HG03060 (cell line): ENCODE measurements around the gene RAD51B.

Experiments
- ATAC-seq: cut with Tn5 transposase; IDR thresholded peaks from one replicate; pipeline ENCODE4 v1.9.1; 2021; ENCODE audit warnings: low read depth, moderate number of reproducible peaks; ENCODE audit not compliant: unreplicated experiment

Gene RAD51B

GRCh38 chr14:68486033-68486732, 666.6 kb downstream of the RAD51B start:
- no peak for ATAC-seq

GRCh38 chr14:68486809-68487208, 667.2 kb downstream of the RAD51B start:
- no peak for ATAC-seq

DNA sequence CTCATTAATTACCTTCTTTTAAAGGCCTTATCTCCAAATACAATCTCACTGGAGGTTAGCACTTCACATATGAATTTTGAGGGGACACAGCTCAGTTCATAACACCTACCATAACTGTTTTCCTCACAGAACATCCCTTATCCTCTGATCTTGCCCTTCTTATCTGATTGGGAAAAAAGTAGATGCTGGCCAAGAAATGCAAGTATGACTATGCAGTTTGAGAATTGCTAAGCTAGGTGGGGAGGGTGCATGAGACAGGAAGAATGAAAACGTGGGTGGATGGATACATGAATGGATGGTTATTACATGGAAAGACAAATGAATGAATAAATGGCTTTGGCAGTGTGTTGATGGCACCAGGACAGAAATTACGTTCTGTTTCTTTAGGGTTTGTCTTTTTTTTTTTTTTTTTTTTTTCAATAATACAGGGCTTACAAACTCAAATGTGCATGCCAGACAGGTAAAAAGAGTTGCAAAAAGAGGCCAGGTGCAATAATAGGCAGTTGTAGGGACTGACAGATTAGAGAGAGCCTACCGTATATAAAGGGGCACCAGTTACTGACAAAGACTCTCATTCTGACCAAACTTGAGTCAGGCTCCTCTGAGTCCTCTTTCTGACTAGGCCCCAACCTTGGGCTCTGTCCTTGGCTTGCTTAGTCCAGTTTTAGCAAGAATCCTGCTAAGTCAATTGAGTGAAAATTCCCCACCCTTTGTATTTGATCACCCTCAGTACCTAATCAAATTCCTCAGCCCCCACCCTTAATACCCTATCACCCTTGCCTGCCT, 668.4 kb downstream of the RAD51B start:
- ATAC-seq: no peak

DNA sequence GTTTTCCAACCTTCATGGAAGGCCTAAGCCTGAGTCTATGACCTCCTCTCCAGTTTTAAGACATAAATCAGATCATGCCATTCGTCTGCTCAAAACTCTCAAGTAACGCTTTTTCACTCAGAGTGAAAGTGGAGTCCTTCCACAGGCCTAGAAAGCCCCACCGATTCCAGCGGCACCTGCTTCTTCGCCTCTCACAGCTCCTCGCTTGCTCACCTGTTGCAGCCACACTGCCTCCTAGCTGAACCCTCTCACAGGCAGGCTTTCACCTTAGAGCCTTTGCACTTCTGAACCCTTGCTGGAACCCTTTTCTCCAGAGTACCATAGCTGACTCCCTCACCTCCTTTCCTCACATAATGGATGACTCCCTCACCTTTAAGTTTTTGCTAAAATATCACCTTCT, 672.2 kb downstream of the RAD51B start:
- no peak for ATAC-seq

- no peak for ATAC-seq
Measured at GRCh38 chr14:68492381-68493151, 673.0 kb downstream of the RAD51B start.

- no peak for ATAC-seq
Measured at GRCh38 chr14:68493152-68493911, 673.8 kb downstream of the RAD51B start.

DNA sequence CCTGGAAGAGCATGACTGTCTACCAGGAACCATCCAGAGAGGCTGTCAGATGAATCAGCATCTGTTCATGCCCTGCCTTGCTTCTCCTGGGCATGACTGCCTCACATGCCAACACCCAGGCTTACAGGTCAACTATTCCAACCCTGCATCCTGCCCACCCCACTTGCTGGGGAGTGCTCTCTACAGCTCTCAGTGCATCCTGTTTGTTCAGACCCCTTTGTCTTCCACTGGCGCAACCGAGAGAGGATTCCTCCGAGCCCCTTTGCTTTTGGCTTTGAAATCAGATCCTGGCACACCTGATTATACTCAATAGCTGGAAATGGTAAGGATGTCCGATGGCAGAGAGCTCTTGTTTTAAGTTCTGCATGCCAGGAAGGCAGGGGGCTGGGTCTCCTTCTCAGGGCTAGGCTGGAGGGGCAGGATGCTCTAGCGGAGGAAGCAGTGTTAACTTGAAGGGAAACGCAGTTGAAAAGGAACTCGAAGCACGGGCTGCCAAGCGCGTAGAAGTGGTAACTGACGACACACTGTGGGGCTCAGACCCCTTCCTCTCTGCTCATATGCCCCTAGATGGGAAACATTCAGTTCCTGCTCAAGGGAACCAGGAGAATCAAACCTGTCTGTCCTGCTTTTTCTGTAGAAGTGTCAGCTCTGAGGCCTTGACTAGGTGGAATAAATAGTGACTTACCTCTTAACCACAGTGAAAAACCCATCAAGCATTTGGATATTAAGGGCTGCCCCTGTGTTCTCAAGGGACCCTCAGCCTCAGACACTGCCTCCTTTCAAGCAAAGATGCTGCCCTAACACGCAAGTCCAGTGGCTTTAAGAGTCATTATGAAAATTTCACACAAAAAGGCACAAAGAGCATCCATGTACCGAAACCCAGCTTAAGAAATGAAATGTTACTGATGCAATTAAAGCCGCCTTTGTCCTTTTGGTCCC, 675.8 kb downstream of the RAD51B start:
- peak; percentile 45 for ATAC-seq

DNA sequence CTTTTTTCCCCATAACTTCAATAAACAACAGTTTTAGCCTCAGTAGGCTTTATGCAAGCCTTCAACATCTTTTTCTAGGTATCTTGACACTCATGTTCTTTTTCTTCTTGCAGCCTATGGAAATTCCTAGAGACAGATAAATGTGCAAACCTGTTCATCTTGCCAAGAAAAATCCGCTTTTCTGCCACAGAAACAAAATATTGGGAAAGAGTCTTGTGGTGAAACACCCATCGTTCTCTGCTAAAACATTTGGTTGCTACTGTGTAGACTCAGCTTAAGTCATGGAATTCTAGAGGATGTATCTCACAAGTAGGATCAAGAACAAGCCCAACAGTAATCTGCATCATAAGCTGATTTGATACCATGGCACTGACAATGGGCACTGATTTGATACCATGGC, 677.4 kb downstream of the RAD51B start:
- ATAC-seq: no peak

- no peak for ATAC-seq
Measured at GRCh38 chr14:68499451-68499850, 679.9 kb downstream of the RAD51B start.

DNA sequence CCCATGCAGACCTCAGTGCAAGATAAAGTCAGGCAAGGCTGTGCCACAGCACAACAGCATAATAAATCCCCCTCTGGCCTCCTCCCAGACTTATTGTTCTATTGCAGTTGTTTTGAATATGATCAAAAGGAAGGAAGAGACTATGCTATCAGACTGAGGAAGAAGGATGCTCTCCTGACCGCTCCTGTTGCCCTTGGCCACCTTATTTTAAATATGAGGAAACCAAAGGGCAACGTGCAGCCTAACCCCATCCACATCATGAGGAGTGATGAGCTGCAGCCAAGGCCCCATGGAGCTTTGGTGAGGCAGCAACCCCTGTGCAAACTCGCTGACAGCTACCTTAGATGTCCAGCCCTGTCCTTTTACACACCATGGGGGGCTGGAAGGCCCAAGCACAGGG, 681.6 kb downstream of the RAD51B start:
- no peak for ATAC-seq

DNA sequence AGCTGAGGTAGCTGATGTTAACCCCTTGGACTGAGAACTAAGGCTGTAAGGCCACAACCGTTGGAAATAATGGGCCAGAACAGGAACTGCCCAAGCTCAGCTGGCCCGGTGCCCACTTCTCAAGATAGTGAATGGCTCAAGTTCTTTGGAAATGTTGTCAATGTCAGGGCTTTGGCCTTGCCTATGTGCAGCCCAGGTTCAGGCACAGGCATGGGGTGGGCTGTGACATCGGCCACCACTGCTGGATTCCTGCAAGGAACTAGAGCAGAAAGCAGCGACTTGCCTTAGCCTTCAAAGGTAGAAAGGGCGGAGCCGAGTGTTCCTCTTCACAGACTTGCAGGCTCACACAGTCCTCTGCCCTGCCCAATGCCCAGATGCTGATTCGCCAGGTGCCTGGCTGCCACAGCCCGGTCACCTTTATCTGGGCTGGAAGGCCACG, 682.1 kb downstream of the RAD51B start:
- ATAC-seq: no peak

DNA sequence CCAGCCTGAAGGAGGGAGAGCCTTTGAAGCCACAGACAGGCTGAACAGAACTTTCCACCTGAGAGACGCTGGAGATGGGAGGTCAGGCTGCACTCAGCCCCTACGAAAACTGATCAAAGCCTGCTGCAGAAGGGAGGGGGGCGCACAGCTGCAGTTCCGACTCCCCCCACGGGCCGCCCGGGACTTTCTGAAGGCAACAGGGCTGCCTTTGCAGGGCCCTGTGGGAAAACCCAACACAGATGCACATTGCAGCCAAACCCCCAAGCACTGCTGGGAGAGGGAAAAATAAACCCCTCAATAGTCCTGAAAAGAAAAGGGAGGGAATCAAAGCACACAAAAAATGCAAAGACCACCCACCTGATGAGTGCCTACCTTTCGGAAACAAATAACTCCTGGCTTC, 682.7 kb downstream of the RAD51B start:
- ATAC-seq: no peak

- no peak for ATAC-seq
Measured at GRCh38 chr14:68503186-68503825, 683.7 kb downstream of the RAD51B start.

DNA sequence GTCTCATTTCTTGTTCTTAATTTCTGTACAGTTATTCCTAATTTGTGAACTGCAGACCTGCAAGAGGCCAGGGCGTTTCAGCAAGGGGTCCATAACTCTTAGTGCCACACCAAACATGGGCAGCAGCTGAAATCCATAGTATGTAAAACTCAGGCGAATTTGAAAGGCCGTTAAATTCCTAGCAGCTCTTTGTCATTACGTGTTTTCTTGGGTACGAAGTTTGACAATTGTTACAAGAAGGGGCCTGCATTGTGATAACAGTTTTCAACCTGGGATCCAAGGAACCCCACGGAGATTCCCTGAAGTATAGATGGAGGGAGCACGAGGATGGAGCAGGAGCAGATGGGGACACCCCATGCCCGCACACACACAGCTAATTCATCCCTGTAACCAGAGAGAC, 685.3 kb downstream of the RAD51B start:
- no peak for ATAC-seq

GRCh38 chr14:68506021-68506644, 686.6 kb downstream of the RAD51B start:
- ATAC-seq: no peak

DNA sequence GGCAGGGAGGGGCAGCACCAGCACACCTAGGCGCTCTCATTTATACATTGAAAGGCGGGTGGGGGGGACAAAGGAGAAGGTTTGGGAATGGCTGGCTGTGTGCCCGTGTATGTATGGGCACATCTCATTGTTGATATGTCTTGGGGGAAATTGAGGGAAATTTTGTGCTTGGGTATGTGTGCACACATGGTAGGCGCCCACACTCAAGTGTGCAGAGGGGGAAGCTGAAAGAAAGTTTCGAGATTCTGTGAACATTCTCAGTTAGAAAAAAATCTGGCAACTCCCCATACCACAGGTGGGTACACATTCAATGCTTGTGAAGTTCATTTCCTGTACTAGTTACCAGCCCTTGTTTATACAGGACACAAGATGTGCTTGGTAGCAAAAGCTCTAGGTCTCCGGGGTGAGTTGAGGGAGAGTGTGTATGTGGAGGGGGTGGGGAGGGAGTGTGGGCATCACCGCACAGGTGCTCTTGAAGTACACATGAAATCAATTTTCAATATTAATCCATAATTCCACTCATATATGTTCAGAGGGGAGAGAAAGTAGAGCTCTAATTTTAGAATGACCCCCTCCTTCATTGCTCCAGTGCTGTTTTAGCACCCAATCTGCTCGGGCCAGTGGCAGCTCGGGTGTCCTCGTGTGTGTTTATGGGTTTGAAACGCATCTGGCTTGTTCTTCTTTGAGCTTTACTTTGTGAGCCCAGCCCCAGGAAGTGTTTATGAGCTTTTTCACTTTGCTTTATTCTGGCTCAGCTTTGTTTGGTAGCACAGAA, 687.3 kb downstream of the RAD51B start:
- peak; percentile 77 for ATAC-seq

DNA sequence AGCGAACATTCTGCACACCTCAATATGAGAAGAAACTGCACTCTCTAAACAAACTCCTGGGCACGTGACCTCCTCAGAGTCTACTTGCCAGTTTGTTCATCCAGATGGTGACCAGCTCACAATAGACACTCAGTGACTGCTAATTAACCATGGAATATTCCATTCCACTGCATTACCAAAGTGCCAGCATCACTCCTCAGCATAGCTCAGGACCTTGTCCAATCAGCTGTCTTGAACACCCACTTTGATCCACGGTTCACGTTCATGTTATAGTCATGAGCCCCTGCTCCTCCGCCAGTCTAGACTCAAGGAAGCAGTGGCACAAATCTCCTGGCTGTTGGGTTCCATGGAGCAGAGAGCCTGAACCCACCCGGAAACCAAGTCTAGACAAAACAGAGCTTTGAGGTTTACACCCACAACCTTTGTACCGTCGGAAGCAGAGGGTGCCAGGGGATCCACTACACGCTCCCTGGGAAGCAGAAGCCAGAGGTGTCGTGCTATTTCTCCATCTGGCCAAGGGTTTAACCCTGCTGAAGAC, 688.0 kb downstream of the RAD51B start:
- ATAC-seq: no peak

- ATAC-seq: no peak
Measured at GRCh38 chr14:68508581-68508980, 689.0 kb downstream of the RAD51B start.
